Neuronal stem cell (in vitro differentiated cells): ENCODE results near the gene RPL22.

Experiments
- DNase-seq: peaks from one replicate; pipeline ENCODE4 v3.0.0-alpha.2; 2013; ENCODE audit warnings: low spot score
- H2AFZ ChIP-seq: one replicate; pipeline ENCODE4 v1.6.1; 2013; ENCODE audit warnings: mild to moderate bottlenecking, low read length, inconsistent platforms
- H2AK5ac ChIP-seq: 2 replicates; pipeline ENCODE4 v1.6.1; 2013; ENCODE audit warnings: low read depth, mild to moderate bottlenecking, inconsistent platforms, low read length, moderate library complexity, mixed read lengths
- H2BK120ac ChIP-seq: 2 replicates; pipeline ENCODE4 v1.6.1; 2013; ENCODE audit warnings: low read depth, mild to moderate bottlenecking, inconsistent platforms, low read length, moderate library complexity, mixed read lengths
- H2BK12ac ChIP-seq: one replicate; pipeline ENCODE4 v1.6.1; 2013; ENCODE audit warnings: low read length, inconsistent platforms
- H2BK15ac ChIP-seq: 2 replicates; pipeline ENCODE4 v1.6.1; 2013; ENCODE audit warnings: mild to moderate bottlenecking, low read length, inconsistent platforms, mixed read lengths
- H2BK5ac ChIP-seq: one replicate; pipeline ENCODE4 v1.6.1; 2013; ENCODE audit warnings: inconsistent platforms, mild to moderate bottlenecking, low read length, moderate library complexity
- H3K14ac ChIP-seq: one replicate; pipeline ENCODE4 v1.6.1; 2013; ENCODE audit warnings: low read length, inconsistent platforms
- H3K18ac ChIP-seq: 2 replicates; pipeline ENCODE4 v1.6.1; 2013; ENCODE audit warnings: low read length, inconsistent platforms
- H3K23ac ChIP-seq: 2 replicates; pipeline ENCODE4 v1.6.1; 2013; ENCODE audit warnings: low read depth, mild to moderate bottlenecking, mixed read lengths, low read length, inconsistent platforms; ENCODE audit not compliant: poor library complexity
- H3K27ac ChIP-seq: replicated peaks from 3 replicates; pipeline ENCODE4 v1.5.1; 2013; ENCODE audit warnings: low read length, inconsistent platforms
- H3K27me3 ChIP-seq, 3 experiments: 2 replicates each; pipeline ENCODE4 v1.6.1; 2013; ENCODE audit warnings: low read length in 3 of 3, mild to moderate bottlenecking in 2 of 3, inconsistent platforms in 1 of 3, low read depth in 1 of 3, mixed read lengths in 1 of 3, moderate library complexity in 1 of 3; ENCODE audit not compliant: control insufficient read depth in 3 of 3, insufficient read depth in 3 of 3
- H3K36me3 ChIP-seq, 2 donors: replicated peaks in 1 of 2; 2 replicates each; pipeline ENCODE4 v1.6.1; 2013; ENCODE audit warnings: low read length in 2 of 2; ENCODE audit not compliant: control insufficient read depth in 2 of 2, insufficient read depth in 2 of 2
- H3K4ac ChIP-seq: 2 replicates; pipeline ENCODE4 v1.6.1; 2013; ENCODE audit warnings: inconsistent platforms, mild to moderate bottlenecking, low read length, moderate library complexity
- H3K4me1 ChIP-seq, 2 donors: 1 replicate in 1 of 2; 2 replicates in 1 of 2; pipeline ENCODE4 v1.6.1; 2013; ENCODE audit warnings: low read length in 2 of 2, low read depth in 1 of 2; ENCODE audit not compliant: control insufficient read depth in 2 of 2, insufficient read depth in 1 of 2
- H3K4me2 ChIP-seq: one replicate; pipeline ENCODE4 v1.6.1; 2013; ENCODE audit warnings: mild to moderate bottlenecking, low read length, inconsistent platforms; ENCODE audit not compliant: insufficient read depth, poor library complexity, severe bottlenecking
- H3K4me3 ChIP-seq, 2 donors: 2 replicates each; pipeline ENCODE4 v1.5.1; 2013; ENCODE audit warnings: low read length in 2 of 2, mild to moderate bottlenecking in 2 of 2, inconsistent platforms in 1 of 2, moderate library complexity in 1 of 2
- H3K79me1 ChIP-seq: one replicate; pipeline ENCODE4 v1.6.1; 2013; ENCODE audit warnings: low read depth, mild to moderate bottlenecking, inconsistent platforms, low read length, moderate library complexity
- H3K9ac ChIP-seq: one replicate; pipeline ENCODE4 v1.6.1; 2013; ENCODE audit warnings: mild to moderate bottlenecking, low read depth, low read length, inconsistent platforms; ENCODE audit not compliant: poor library complexity
- H3K9me3 ChIP-seq, 2 donors: replicated peaks in 1 of 2; 2 replicates each; pipeline versions ENCODE3 to v1.6.1; 2013; ENCODE audit warnings: low read length in 2 of 2, mild to moderate bottlenecking in 2 of 2, inconsistent platforms in 1 of 2, low read depth in 1 of 2, mixed read lengths in 1 of 2, moderate library complexity in 1 of 2; ENCODE audit not compliant: control insufficient read depth in 2 of 2, insufficient read depth in 1 of 2
- H4K8ac ChIP-seq: one replicate; pipeline ENCODE4 v1.6.1; 2013; ENCODE audit warnings: low read depth, mild to moderate bottlenecking, inconsistent platforms, low read length, moderate library complexity
- H4K91ac ChIP-seq: one replicate; pipeline ENCODE4 v1.6.1; 2013; ENCODE audit warnings: low read length, low read depth, mild to moderate bottlenecking, inconsistent platforms; ENCODE audit not compliant: poor library complexity
- WGBS, 2 donors: extraction: QIAGEN DNeasy Blood & Tissue Kit; methylation state at CpG; one replicate each; pipeline ENCODE4 v1.1.7; 2013; ENCODE audit warnings: missing lambda C conversion rate in 2 of 2, mixed read lengths in 1 of 2; ENCODE audit not compliant: insufficient read length in 2 of 2, insufficient replicate concordance in 1 of 2; ENCODE audit errors: extremely low coverage in 2 of 2; 5-methylcytosine and 5-hydroxymethylcytosine counted together

The RPL22 gene

GRCh38 chr1:6244401-6245049, 45.1 kb upstream of the RPL22 start:
- Histone ChIP-seq H3K14ac (no peak overlapping the region), H3K18ac (peak overlapping the region; percentile 8), H2AK5ac (peak overlapping the region; percentile 92), H3K4ac (no peak overlapping the region), H3K4me3 (peak overlapping the region in 1 of 2 donors; percentile 42), H3K4me1 (peaks cover 34 to 46% of the 10 kb centered on the region in 2 donors), H3K9me3 (no peaks in the 10 kb centered on the region), H2BK12ac (no peak overlapping the region), H2BK5ac (no peak overlapping the region), H2AFZ (no peak overlapping the region), H3K4me2 (peak overlapping the region; percentile 11), H3K23ac (no peak overlapping the region), H2BK15ac (no peak overlapping the region), H2BK120ac (no peak overlapping the region), H3K27me3 (peaks cover 15 to 55% (median 20%) of the 10 kb centered on the region in 3 experiments), H3K9ac (no peak overlapping the region), H4K91ac (no peak overlapping the region), H3K79me1 (no peaks in the 10 kb centered on the region), H3K36me3 (no peaks in the 10 kb centered on the region), H4K8ac (no peak overlapping the region), H3K27ac (no peak overlapping the region)
- DNase-seq: no peak
- WGBS, 2 donors: no CpG with 5 or more reads among the region's 24 CpGs

- H3K27ac ChIP-seq: no peak within 1 kb of the TSS
- H3K4me3 ChIP-seq: peak within 1 kb of the TSS in 1 of 2 donors; percentile 45
Measured at GRCh38 chr1:6243993-6244392, 44.6 kb upstream of the RPL22 start, which contains the start of gene HES3. Gene HES3 (plus strand): TSS chr1:6244179. CDS start chr1:6244366, 187 bp downstream.

GRCh38 chr1:6243053-6243834, 43.8 kb upstream of the RPL22 start:
- H3K4me2 ChIP-seq: no peak overlapping the region
- DNase-seq: no peak
- no peak overlapping the region for H2AFZ ChIP-seq
- no peaks in the 10 kb centered on the region for H3K79me1 ChIP-seq
- no peak overlapping the region for H3K9ac ChIP-seq
- peaks cover 15 to 43% (median 20%) of the 10 kb centered on the region in 3 experiments for H3K27me3 ChIP-seq
- no CpG with 5 or more reads among the region's 20 CpGs for WGBS, 2 donors
- peak overlapping the region; percentile 32 for H2BK12ac ChIP-seq
- peak overlapping the region; percentile 51 for H2BK15ac ChIP-seq
- H3K4me1 ChIP-seq: peaks cover 39 to 59% of the 10 kb centered on the region in 2 donors
- H4K91ac ChIP-seq: no peak overlapping the region
- no peak overlapping the region for H3K27ac ChIP-seq
- H3K4me3 ChIP-seq: peak overlapping the region in 1 of 2 donors; percentile 45
- peak overlapping the region; percentile 32 for H3K18ac ChIP-seq
- H3K9me3 ChIP-seq: no peaks in the 10 kb centered on the region
- no peak overlapping the region for H3K4ac ChIP-seq
- peak overlapping the region; percentile 92 for H3K14ac ChIP-seq
- peak overlapping the region; percentile 88 for H2BK5ac ChIP-seq
- no peak overlapping the region for H2BK120ac ChIP-seq
- H3K23ac ChIP-seq: peak overlapping the region; percentile 82
- no peak overlapping the region for H4K8ac ChIP-seq
- H2AK5ac ChIP-seq: peak overlapping the region; percentile 92
- no peaks in the 10 kb centered on the region for H3K36me3 ChIP-seq

More at GRCh38 chr1:6243993-6244392, 44.6 kb upstream of the RPL22 start, which contains the start of gene HES3:
- H3K9me3 ChIP-seq: no peaks in the 10 kb centered on the region
- peaks cover 15 to 50% (median 20%) of the 10 kb centered on the region in 3 experiments for H3K27me3 ChIP-seq
- peak within 1 kb of the TSS; percentile 14 for H3K4me2 ChIP-seq
- H3K4me1 ChIP-seq: peaks cover 38 to 52% of the 10 kb centered on the region in 2 donors
- no peaks in the 10 kb centered on the region for H3K36me3 ChIP-seq
- H3K79me1 ChIP-seq: no peaks in the 10 kb centered on the region
- H2BK15ac ChIP-seq: peak within 1 kb of the TSS; percentile 51
- no peak within 1 kb of the TSS for H3K9ac ChIP-seq
- H3K18ac ChIP-seq: peak within 1 kb of the TSS; percentile 32
- no peak within 1 kb of the TSS for H4K91ac ChIP-seq
- H2AK5ac ChIP-seq: peak within 1 kb of the TSS; percentile 92
- H4K8ac ChIP-seq: no peak within 1 kb of the TSS
- peak within 1 kb of the TSS; percentile 85 for H3K23ac ChIP-seq
- no peak within 1 kb of the TSS for H2BK120ac ChIP-seq
- H3K14ac ChIP-seq: peak within 1 kb of the TSS; percentile 92
- no CpG with 5 or more reads among the region's 16 CpGs for WGBS, 2 donors
- peak within 1 kb of the TSS; percentile 32 for H2BK12ac ChIP-seq
- H2BK5ac ChIP-seq: peak within 1 kb of the TSS; percentile 88
- no peak within 1 kb of the TSS for H3K4ac ChIP-seq
- H2AFZ ChIP-seq: no peak within 1 kb of the TSS
- no peak for DNase-seq
